ENCODE data around the gene LMX1A. TPM values are rescaled to one million over a fixed set of nuclear protein-coding genes. Genes with fewer than 3 reads are reported as not detected.

The LMX1A gene
- total and polyA plus RNA-seq, 9 of the 15 experiments (the other 6 are each of a cell fraction or from before 2014, with no cell fraction given), result not detected

DNA sequence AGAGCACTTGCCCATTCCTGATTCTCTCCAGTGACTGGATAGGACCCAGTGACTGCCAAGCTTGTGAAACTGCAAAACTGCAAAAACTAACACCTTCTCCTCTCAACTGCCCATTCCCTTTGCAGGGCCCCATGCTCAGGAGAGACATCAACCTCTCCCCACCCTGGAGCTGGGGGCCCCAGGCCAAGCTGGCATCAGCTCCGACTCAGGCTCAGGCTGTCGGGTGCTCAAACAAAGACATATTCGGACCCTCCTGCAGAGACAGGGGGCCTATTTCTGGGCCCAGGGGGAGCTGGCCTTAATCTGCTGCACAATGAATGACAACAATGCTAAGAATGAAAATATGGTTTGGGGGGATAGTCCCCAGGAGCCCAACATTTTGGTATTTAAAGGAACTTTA lies 11.8 kb downstream of the LMX1A start (continued):
- TF ChIP-seq GABPA (tag; conservative IDR thresholded peaks at IDR 0.05; ENCODE audit: low read depth) (no peak), CREBBP (IDR thresholded peaks at IDR 0.05; ENCODE audit: low read depth, low read length) (no peak), SAFB2 (IDR thresholded peaks at IDR 0.05; ENCODE audit: borderline replicate concordance, low read depth, low read length, severe bottlenecking) (no peak), BMI1 (IDR thresholded peaks at IDR 0.05; ENCODE audit: low read length) (no peak)

DNA sequence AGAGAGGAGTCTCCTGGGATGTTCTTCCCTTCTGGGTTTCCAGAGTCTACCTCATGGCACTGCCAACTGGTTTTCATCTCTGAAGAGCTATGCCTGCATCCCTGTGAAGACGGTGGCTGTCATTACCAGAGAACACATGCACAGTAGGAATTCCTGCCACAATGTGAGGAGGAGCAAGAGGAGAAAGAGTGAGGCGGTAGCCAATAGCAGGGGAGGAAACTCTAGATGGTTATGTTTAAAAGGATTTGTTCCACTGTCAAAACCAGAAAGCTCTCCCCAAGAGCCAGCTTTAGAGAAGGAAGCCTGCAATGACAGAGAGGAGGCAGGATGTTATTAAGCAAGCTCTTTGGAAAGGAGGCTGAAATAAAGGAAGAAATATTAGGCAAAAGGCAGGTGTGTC lies 12.3 kb downstream of the LMX1A start:
- no peak overlapping the region for H3K27ac ChIP-seq (ENCODE audit: extremely low read depth, low read depth, low read length)
- no peaks in the 10 kb centered on the region for H3K9me3 ChIP-seq (replicated peaks; ENCODE audit: control insufficient read depth, insufficient read depth, low read depth, low read length)
- H3K4me2 ChIP-seq (ENCODE audit: insufficient read depth, low read length), result no peak overlapping the region
- FAIRE-seq (no peak), DNase-seq (ENCODE audit: extremely low read depth in 1 of 4, low spot score in 3 of 4) (no peak), ATAC-seq (no peak)
- H3K79me2 ChIP-seq (ENCODE audit: control insufficient read depth, insufficient read depth, low read length), result no peaks in the 10 kb centered on the region
- no peak overlapping the region for H2AFZ ChIP-seq (ENCODE audit: low read depth, low read length)
- BruUV-seq (replicated peaks), result no TSS peak
- 0% methylated on average over 2 of the region's 2 CpGs for WGBS (ENCODE audit: insufficient coverage, low coverage, missing lambda C conversion rate)
- no peaks in the 10 kb centered on the region for H4K20me1 ChIP-seq (replicated peaks; ENCODE audit: control insufficient read depth, insufficient read depth, low read length)
- H3K4me3 ChIP-seq, result no peak overlapping the region
- intact Hi-C loops (cut with micrococcal nuclease), result no loop called here
- peaks cover 4 to 7% of the 10 kb centered on the region in 2 experiments; a peak in 2 of 5 replicates for H3K27me3 ChIP-seq (ENCODE audit: control insufficient read depth in 2 of 2, insufficient read depth in 2 of 2, low read length in 2 of 2)
- no peaks in the 10 kb centered on the region for H3K36me3 ChIP-seq (ENCODE audit: control insufficient read depth, insufficient read depth, low read length)
- H3K9me1 ChIP-seq (ENCODE audit: control insufficient read depth, insufficient read depth, low read length), result no peaks in the 10 kb centered on the region
- POLR2A ChIA-PET, result interaction anchor here (1.0 to 1.6 kb wide), 2 partner anchors 10 to 15 kb away, joined by 3 to 5 read pairs; no protein-coding TSS in a partner anchor
- H3K9ac ChIP-seq (ENCODE audit: insufficient read depth in 1 of 2, low read depth in 2 of 2, low read length in 2 of 2), result no peak overlapping the region
- H3K4me1 ChIP-seq (replicated peaks in 1 of 2; ENCODE audit: control insufficient read depth in 2 of 2, insufficient read depth in 2 of 2, low read length in 2 of 2), result no peaks in the 10 kb centered on the region
- CTCF ChIA-PET (ENCODE audit: low intra/inter-chr PET ratio), result no interaction called here
- in situ Hi-C loops (cut with MboI), result no loop called here
- TF ChIP-seq ZNF239 (CRISPR knock-in tag; IDR thresholded peaks at IDR 0.05) (no peak), HSF4 (CRISPR knock-in tag; IDR thresholded peaks at IDR 0.05; ENCODE audit: borderline replicate concordance) (no peak), SP2 (IDR thresholded peaks at IDR 0.05; ENCODE audit: extremely low read depth, low read depth, low read length, poor library complexity, severe bottlenecking) (no peak), CAMTA2 (CRISPR knock-in tag; conservative IDR thresholded peaks at IDR 0.05) (no peak), POLR3G (IDR thresholded peaks at IDR 0.05; ENCODE audit: extremely low read depth, insufficient read length, insufficient replicate concordance) (no peak), SMAD4 (CRISPR knock-in tag; conservative IDR thresholded peaks at IDR 0.05) (no peak), MIER1 (IDR thresholded peaks at IDR 0.05; ENCODE audit: low read depth) (no peak), RB1 (IDR thresholded peaks at IDR 0.05; ENCODE audit: low read depth) (no peak), CBFA2T2 (conservative IDR thresholded peaks at IDR 0.05) (no peak), GTF2E2 (tag; IDR thresholded peaks at IDR 0.05) (no peak), ZC3H11A (IDR thresholded peaks at IDR 0.05; ENCODE audit: low read depth, low read length) (no peak)
- TF ChIP-seq, protein P1, sequence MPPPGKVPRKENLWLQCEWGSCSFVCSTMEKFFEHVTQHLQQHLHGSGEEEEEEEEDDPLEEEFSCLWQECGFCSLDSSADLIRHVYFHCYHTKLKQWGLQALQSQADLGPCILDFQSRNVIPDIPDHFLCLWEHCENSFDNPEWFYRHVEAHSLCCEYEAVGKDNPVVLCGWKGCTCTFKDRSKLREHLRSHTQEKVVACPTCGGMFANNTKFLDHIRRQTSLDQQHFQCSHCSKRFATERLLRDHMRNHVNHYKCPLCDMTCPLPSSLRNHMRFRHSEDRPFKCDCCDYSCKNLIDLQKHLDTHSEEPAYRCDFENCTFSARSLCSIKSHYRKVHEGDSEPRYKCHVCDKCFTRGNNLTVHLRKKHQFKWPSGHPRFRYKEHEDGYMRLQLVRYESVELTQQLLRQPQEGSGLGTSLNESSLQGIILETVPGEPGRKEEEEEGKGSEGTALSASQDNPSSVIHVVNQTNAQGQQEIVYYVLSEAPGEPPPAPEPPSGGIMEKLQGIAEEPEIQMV (tag; conservative IDR thresholded peaks at IDR 0.05; ENCODE audit: low read depth), result no peak
- TF ChIP-seq, protein P2, sequence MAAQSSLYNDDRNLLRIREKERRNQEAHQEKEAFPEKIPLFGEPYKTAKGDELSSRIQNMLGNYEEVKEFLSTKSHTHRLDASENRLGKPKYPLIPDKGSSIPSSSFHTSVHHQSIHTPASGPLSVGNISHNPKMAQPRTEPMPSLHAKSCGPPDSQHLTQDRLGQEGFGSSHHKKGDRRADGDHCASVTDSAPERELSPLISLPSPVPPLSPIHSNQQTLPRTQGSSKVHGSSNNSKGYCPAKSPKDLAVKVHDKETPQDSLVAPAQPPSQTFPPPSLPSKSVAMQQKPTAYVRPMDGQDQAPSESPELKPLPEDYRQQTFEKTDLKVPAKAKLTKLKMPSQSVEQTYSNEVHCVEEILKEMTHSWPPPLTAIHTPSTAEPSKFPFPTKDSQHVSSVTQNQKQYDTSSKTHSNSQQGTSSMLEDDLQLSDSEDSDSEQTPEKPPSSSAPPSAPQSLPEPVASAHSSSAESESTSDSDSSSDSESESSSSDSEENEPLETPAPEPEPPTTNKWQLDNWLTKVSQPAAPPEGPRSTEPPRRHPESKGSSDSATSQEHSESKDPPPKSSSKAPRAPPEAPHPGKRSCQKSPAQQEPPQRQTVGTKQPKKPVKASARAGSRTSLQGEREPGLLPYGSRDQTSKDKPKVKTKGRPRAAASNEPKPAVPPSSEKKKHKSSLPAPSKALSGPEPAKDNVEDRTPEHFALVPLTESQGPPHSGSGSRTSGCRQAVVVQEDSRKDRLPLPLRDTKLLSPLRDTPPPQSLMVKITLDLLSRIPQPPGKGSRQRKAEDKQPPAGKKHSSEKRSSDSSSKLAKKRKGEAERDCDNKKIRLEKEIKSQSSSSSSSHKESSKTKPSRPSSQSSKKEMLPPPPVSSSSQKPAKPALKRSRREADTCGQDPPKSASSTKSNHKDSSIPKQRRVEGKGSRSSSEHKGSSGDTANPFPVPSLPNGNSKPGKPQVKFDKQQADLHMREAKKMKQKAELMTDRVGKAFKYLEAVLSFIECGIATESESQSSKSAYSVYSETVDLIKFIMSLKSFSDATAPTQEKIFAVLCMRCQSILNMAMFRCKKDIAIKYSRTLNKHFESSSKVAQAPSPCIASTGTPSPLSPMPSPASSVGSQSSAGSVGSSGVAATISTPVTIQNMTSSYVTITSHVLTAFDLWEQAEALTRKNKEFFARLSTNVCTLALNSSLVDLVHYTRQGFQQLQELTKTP (IDR thresholded peaks at IDR 0.05; ENCODE audit: low read depth in 1 of 2, partially characterized antibody in 2 of 2), result no peak
